CD8-positive, alpha-beta memory T cell (primary cell): ENCODE data around the gene CMAS. TPM values are rescaled to one million over a fixed set of nuclear protein-coding genes. Genes with fewer than 3 reads are reported as not detected.
"Not testable (repeated sequence)": the region's sequence is repeated elsewhere in the genome, so short reads cannot be mapped to it uniquely, and the experiment has no call there.

Source experiments
- CTCF ChIA-PET: fragments of 350-600 bp; sonication (Branson Sonifier 250); formaldehyde crosslinking; loops from one replicate; lab custom pipeline; 2021; ENCODE audit warnings: antibody characterized with exemption; lab: Charles Lee
- POLR2A ChIA-PET: fragments of 350-600 bp; sonication (Branson Sonifier 250); formaldehyde crosslinking; loops from one replicate; lab custom pipeline; 2021; ENCODE audit warnings: antibody characterized with exemption; lab: Charles Lee
- DNase-seq, 5 donors: peaks; one replicate each; pipeline versions ENCODE4 v3.0.0 to v3.0.0-alpha.2; 2020 to 2022; ENCODE audit warnings: mixed read lengths in 1 of 5
- H3K27ac ChIP-seq: one replicate; pipeline ENCODE4 v1.7.0; 2013; ENCODE audit warnings: low read depth, mild to moderate bottlenecking, low read length, moderate library complexity
- H3K27me3 ChIP-seq: 2 replicates; pipeline ENCODE4 v1.7.0; 2013; ENCODE audit warnings: low read length, mild to moderate bottlenecking; ENCODE audit not compliant: insufficient read depth, poor library complexity, severe bottlenecking
- H3K36me3 ChIP-seq: 2 replicates; pipeline ENCODE4 v1.7.0; 2013; ENCODE audit warnings: mild to moderate bottlenecking, low read length, moderate library complexity; ENCODE audit not compliant: insufficient read depth
- H3K4me1 ChIP-seq: 2 replicates; pipeline ENCODE4 v1.7.0; 2013; ENCODE audit warnings: mild to moderate bottlenecking, low read length, moderate library complexity; ENCODE audit not compliant: insufficient read depth
- H3K4me3 ChIP-seq: 2 replicates; pipeline ENCODE4 v1.7.0; 2013; ENCODE audit warnings: mild to moderate bottlenecking, low read length
- H3K9me3 ChIP-seq: 2 replicates; pipeline ENCODE4 v1.7.0; 2013; ENCODE audit warnings: mild to moderate bottlenecking, low read length
- H3K27ac Mint-ChIP-seq, 8 donors: one replicate each; pipeline ENCODE4 v1.8.0; 2020 to 2021; ENCODE audit warnings: mixed read lengths in 8 of 8, mild to moderate bottlenecking in 6 of 8, inconsistent platforms in 3 of 8, moderate library complexity in 3 of 8
- H3K27me3 Mint-ChIP-seq, 2 donors: one replicate each; pipeline ENCODE4 v1.8.0; 2020 to 2021; ENCODE audit warnings: mixed read lengths in 2 of 2, mild to moderate bottlenecking in 1 of 2, moderate library complexity in 1 of 2
- H3K36me3 Mint-ChIP-seq, 3 donors: one replicate each; pipeline ENCODE4 v1.8.0; 2020 to 2021; ENCODE audit warnings: mixed read lengths in 3 of 3, inconsistent platforms in 1 of 3, mild to moderate bottlenecking in 1 of 3
- H3K4me1 Mint-ChIP-seq, 3 donors: one replicate each; pipeline ENCODE4 v1.8.0; 2020 to 2021; ENCODE audit warnings: mixed read lengths in 3 of 3, inconsistent platforms in 1 of 3, mild to moderate bottlenecking in 1 of 3
- H3K4me3 Mint-ChIP-seq, 7 donors: one replicate each; pipeline ENCODE4 v1.8.0; 2020 to 2021; ENCODE audit warnings: mixed read lengths in 7 of 7, mild to moderate bottlenecking in 6 of 7, moderate library complexity in 4 of 7, inconsistent platforms in 2 of 7
- H3K9me3 Mint-ChIP-seq, 5 donors: one replicate each; pipeline ENCODE4 v1.8.0; 2020 to 2022; ENCODE audit warnings: mixed read lengths in 5 of 5, mild to moderate bottlenecking in 3 of 5, moderate library complexity in 2 of 5, inconsistent platforms in 1 of 5
- polyA plus RNA-seq: library from polyadenylated mRNA; unstranded; fragments of 300-500 nt; fragmentation: Illumina TruSeq; gene quantifications from one replicate; pipeline ENCODE4 v1.2.3, GENCODE V29; 2021
- total RNA-seq, 2 experiments: library from RNA; stranded (reverse); gene quantifications; one replicate each; pipeline ENCODE4 v1.2.3, GENCODE V29; 2021

The CMAS gene
- total and polyA plus RNA-seq, 3 experiments from 2014 or later: 39.8 to 41.0 (median 40.3) TPM

- no peaks in the 10 kb centered on the region for H3K9me3 Mint-ChIP-seq
- H3K27ac Mint-ChIP-seq: peak overlapping the region in 3 of 8 donors; percentile 3 to 80 (median 57)
- no peak overlapping the region for H3K4me3 ChIP-seq
- H3K36me3 ChIP-seq: no peaks in the 10 kb centered on the region
- no peaks in the 10 kb centered on the region for H3K27me3 Mint-ChIP-seq
- peaks cover 23% of the 10 kb centered on the region for H3K4me1 ChIP-seq
- peak overlapping the region in 3 of 7 donors; percentile 6 to 68 (median 65) for H3K4me3 Mint-ChIP-seq
- peaks cover 0 to 15% (median 4%) of the 10 kb centered on the region in 3 donors for H3K36me3 Mint-ChIP-seq
- CTCF ChIA-PET: interaction anchor here (1.0 kb wide), 1 partner anchor 8 kb away, joined by 3 read pairs; no protein-coding TSS in a partner anchor
- H3K9me3 ChIP-seq: no peaks in the 10 kb centered on the region
- no peaks in the 10 kb centered on the region for H3K27me3 ChIP-seq
- DNase-seq: no peak
- POLR2A ChIA-PET: interaction anchor here (0.6 kb wide), 1 partner anchor 287 kb away, joined by 9 read pairs; no protein-coding TSS in a partner anchor
- H3K27ac ChIP-seq: no peak overlapping the region
- peaks cover 39 to 60% (median 55%) of the 10 kb centered on the region in 3 donors for H3K4me1 Mint-ChIP-seq
Observed at GRCh38 chr12:22048351-22049041, 2.5 kb downstream of the CMAS start.

- Histone ChIP-seq H3K36me3 (no peaks in the 10 kb centered on the region), H3K4me1 (peaks cover 23% of the 10 kb centered on the region), H3K27me3 (no peaks in the 10 kb centered on the region), H3K27ac (no peak overlapping the region), H3K9me3 (no peaks in the 10 kb centered on the region), H3K4me3 (no peak overlapping the region)
- no peak for DNase-seq
- Mint-ChIP-seq H3K4me1 (peaks cover 40 to 64% (median 55%) of the 10 kb centered on the region in 3 donors), H3K4me3 (no peak overlapping the region), H3K27ac (peak overlapping the region in 2 of 8 donors; percentile 5 to 39), H3K27me3 (no peaks in the 10 kb centered on the region), H3K36me3 (peaks cover 0 to 15% (median 4%) of the 10 kb centered on the region in 3 donors), H3K9me3 (no peaks in the 10 kb centered on the region)
- POLR2A ChIA-PET: no interaction called here
- CTCF ChIA-PET: no interaction called here
Observed at GRCh38 chr12:22050078-22050477, 4.1 kb downstream of the CMAS start.

GRCh38 chr12:22051114-22051698 lies 5.2 kb downstream of the CMAS start:
- H3K9me3 Mint-ChIP-seq: no peaks in the 10 kb centered on the region

GRCh38 chr12:22052994-22053393 lies 7.0 kb downstream of the CMAS start:
- H3K27me3 ChIP-seq, H3K36me3 ChIP-seq, H3K4me3 ChIP-seq, POLR2A ChIA-PET, CTCF ChIA-PET, H3K27ac ChIP-seq, H3K9me3 Mint-ChIP-seq, H3K4me3 Mint-ChIP-seq, H3K27ac Mint-ChIP-seq, DNase-seq, H3K27me3 Mint-ChIP-seq, H3K4me1 ChIP-seq, H3K9me3 ChIP-seq: not testable (repeated sequence)
- H3K4me1 Mint-ChIP-seq: peaks cover 21 to 41% (median 35%) of the 10 kb centered on the region in 3 donors
- peaks cover 0 to 34% (median 12%) of the 10 kb centered on the region in 3 donors for H3K36me3 Mint-ChIP-seq

More at GRCh38 chr12:22051114-22051698, 5.2 kb downstream of the CMAS start:
- Mint-ChIP-seq H3K36me3 (peaks cover 0 to 25% (median 4%) of the 10 kb centered on the region in 3 donors), H3K4me3 (no peak overlapping the region), H3K27ac (peak overlapping the region in 3 of 8 donors; percentile 1 to 44 (median 1)), H3K4me1 (peaks cover 35 to 56% (median 50%) of the 10 kb centered on the region in 3 donors), H3K27me3 (no peaks in the 10 kb centered on the region)
- CTCF ChIA-PET: interaction anchor here (1.0 kb wide), 1 partner anchor 408 kb away, joined by 3 read pairs; no protein-coding TSS in a partner anchor
- Histone ChIP-seq H3K4me1 (peaks cover 18% of the 10 kb centered on the region), H3K9me3 (no peaks in the 10 kb centered on the region), H3K27ac (no peak overlapping the region), H3K4me3 (no peak overlapping the region), H3K36me3 (no peaks in the 10 kb centered on the region), H3K27me3 (no peaks in the 10 kb centered on the region)
- no peak for DNase-seq
- POLR2A ChIA-PET: no interaction called here

GRCh38 chr12:22054155-22054554 lies 8.1 kb downstream of the CMAS start:
- no peaks in the 10 kb centered on the region for H3K27me3 Mint-ChIP-seq
- no peak for DNase-seq
- no peak overlapping the region for H3K27ac Mint-ChIP-seq
- no peaks in the 10 kb centered on the region for H3K9me3 Mint-ChIP-seq
- POLR2A ChIA-PET: no interaction called here
- H3K36me3 Mint-ChIP-seq: peaks cover 0 to 39% (median 9%) of the 10 kb centered on the region in 3 donors
- Histone ChIP-seq H3K36me3 (peaks cover 14% of the 10 kb centered on the region), H3K9me3 (no peaks in the 10 kb centered on the region), H3K27me3 (no peaks in the 10 kb centered on the region), H3K4me3 (no peak overlapping the region), H3K27ac (no peak overlapping the region), H3K4me1 (no peaks in the 10 kb centered on the region)
- peaks cover 16 to 30% (median 24%) of the 10 kb centered on the region in 3 donors for H3K4me1 Mint-ChIP-seq
- H3K4me3 Mint-ChIP-seq: no peak overlapping the region
- CTCF ChIA-PET: no interaction called here

GRCh38 chr12:22056607-22057006 lies 10.6 kb downstream of the CMAS start:
- Histone ChIP-seq H3K27me3 (no peaks in the 10 kb centered on the region), H3K36me3 (peaks cover 14% of the 10 kb centered on the region), H3K27ac (no peak overlapping the region), H3K4me1 (no peaks in the 10 kb centered on the region), H3K9me3 (no peaks in the 10 kb centered on the region), H3K4me3 (no peak overlapping the region)
- no peak for DNase-seq
- no peaks in the 10 kb centered on the region for H3K27me3 Mint-ChIP-seq
- peak overlapping the region in 2 of 8 donors; percentile 3 to 54 for H3K27ac Mint-ChIP-seq
- H3K9me3 Mint-ChIP-seq: no peaks in the 10 kb centered on the region
- peaks cover 1 to 8% (median 1%) of the 10 kb centered on the region in 3 donors for H3K4me1 Mint-ChIP-seq
- POLR2A ChIA-PET: no interaction called here
- H3K36me3 Mint-ChIP-seq: peaks cover 5 to 44% (median 12%) of the 10 kb centered on the region in 3 donors
- H3K4me3 Mint-ChIP-seq: no peak overlapping the region
- CTCF ChIA-PET: interaction anchor here (1.0 kb wide), 1 partner anchor 9 kb away, joined by 3 read pairs; no protein-coding TSS in a partner anchor

GRCh38 chr12:22059976-22060647 lies 14.1 kb downstream of the CMAS start:
- no peak for DNase-seq
- ChIA-PET POLR2A (interaction anchor here (0.6 kb wide), 1 partner anchor 45 kb away, joined by 3 read pairs; no protein-coding TSS in a partner anchor), CTCF (no interaction called here)
- Histone ChIP-seq H3K36me3 (peaks cover 14% of the 10 kb centered on the region), H3K4me1 (no peaks in the 10 kb centered on the region), H3K9me3 (no peaks in the 10 kb centered on the region), H3K27ac (no peak overlapping the region), H3K27me3 (no peaks in the 10 kb centered on the region), H3K4me3 (no peak overlapping the region)
- no peak overlapping the region for H3K27ac Mint-ChIP-seq
- no peaks in the 10 kb centered on the region for H3K9me3 Mint-ChIP-seq
- no peak overlapping the region for H3K4me3 Mint-ChIP-seq
- H3K36me3 Mint-ChIP-seq: peaks cover 5 to 67% (median 16%) of the 10 kb centered on the region in 3 donors
- H3K4me1 Mint-ChIP-seq: no peaks in the 10 kb centered on the region
- no peaks in the 10 kb centered on the region for H3K27me3 Mint-ChIP-seq
